Measurements from ENCODE around the gene CAMSAP3.

DNA sequence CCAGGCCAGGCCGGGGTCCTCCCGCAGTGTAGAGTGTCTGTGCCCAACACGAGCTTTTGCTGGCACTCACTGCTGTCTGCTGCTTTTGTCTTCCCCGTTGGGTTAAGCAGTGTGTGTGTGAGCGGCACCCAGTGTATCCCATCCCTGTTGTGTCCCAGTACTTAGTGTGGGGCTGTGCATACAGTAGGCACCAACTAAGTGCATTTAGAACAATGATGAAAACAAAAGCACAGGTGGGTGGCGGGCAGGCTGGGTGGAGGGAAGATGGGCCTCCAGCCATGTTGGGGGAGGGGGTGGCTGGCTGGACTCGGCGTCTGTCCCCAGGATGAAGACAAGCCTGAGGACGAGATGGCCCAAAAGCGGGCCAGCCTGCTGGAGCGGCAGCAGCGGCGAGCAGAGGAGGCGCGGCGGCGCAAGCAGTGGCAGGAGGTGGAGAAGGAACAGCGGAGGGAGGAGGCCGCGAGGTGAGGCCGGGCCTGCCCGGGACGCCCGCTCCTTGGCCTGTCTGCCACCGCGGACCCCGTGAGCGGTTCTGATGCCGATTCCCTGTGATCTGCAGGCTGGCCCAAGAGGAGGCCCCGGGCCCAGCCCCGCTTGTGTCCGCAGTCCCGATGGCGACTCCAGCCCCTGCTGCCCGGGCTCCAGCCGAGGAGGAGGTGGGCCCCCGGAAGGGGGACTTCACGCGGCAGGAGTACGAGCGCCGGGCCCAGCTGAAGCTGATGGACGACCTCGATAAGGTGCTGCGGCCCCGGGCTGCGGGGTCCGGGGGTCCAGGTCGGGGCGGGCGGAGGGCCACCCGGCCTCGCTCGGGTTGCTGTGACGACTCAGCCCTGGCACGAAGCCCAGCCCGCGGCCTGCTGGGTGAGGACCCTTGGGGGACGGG is 19.4 kb downstream of the CAMSAP3 start:
- TF ChIP-seq CTCF (IDR thresholded peaks at IDR 0.05) (no peak), POLR2A (IDR thresholded peaks at IDR 0.05) (no peak)
